ENCODE data around the gene CIDEC.
A peak's percentile ranks its signal among the peaks of the same experiment; 100 is the strongest.
"Not testable (repeated sequence)": the region's sequence is repeated elsewhere in the genome, so short reads cannot be mapped to it uniquely, and the experiment has no call there.

The CIDEC gene

DNA sequence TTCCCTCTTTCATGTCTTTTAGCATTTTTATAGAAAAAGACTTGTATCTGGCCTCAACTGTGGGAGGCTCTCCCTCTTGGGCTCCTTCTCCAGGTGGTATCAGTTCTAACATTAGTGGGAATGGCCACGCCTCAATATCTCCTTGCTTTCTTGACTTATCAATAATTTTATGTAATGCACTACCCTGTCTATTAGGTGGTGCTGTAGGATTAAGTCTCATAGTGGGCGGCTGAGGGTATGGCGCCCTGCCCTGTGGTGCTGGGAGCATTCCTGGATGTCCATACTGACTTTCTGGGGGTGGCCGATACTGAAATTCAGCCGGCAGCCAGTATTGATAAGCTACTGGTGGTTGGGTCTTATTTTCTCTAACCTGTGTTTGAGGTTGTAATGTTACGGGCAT is 27.5 kb downstream of the CIDEC start:
- Histone ChIP-seq H3K9ac (ENCODE audit: low read depth, low read length) (no peak overlapping the region), H3K36me3 (ENCODE audit: insufficient read depth, low read length) (no peaks in the 10 kb centered on the region), H3K4me1 (ENCODE audit: insufficient read depth, low read length) (peaks cover 4% of the 10 kb centered on the region; the same call in 1 of the 2 replicates), H3K9me3 (ENCODE audit: control insufficient read depth, insufficient read depth, low read length) (no peaks in the 10 kb centered on the region)

- not testable (repeated sequence) for H3K9ac ChIP-seq (ENCODE audit: low read depth, low read length); H3K9me3 ChIP-seq (ENCODE audit: control insufficient read depth, insufficient read depth, low read length); H3K4me1 ChIP-seq (ENCODE audit: insufficient read depth, low read length); H3K36me3 ChIP-seq (ENCODE audit: insufficient read depth, low read length)
Observed at GRCh38 chr3:9851926-9852325, 28.1 kb downstream of the CIDEC start.

DNA sequence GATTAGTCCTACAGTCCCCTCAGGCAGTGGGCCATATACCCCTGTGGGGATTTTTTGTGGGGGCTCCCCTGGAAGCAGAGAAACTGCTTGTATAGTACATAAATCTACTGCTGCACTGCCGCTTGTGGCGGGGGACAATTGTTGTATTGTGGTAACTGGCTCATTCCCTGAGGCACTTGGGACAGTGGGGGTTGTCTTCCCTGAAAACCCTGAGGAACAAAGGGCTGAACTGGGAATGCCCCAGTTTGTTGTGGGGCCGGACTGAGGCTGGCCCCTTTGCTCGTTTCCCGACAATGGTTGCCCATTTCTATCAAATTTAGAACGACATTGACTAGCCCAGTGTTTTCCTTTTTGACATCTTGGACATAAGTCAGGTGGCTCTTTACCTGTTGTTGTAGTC is 28.7 kb downstream of the CIDEC start:
- H3K9me3 ChIP-seq (ENCODE audit: control insufficient read depth, insufficient read depth, low read length); H3K36me3 ChIP-seq (ENCODE audit: insufficient read depth, low read length); H3K9ac ChIP-seq (ENCODE audit: low read depth, low read length); H3K4me1 ChIP-seq (ENCODE audit: insufficient read depth, low read length): not testable (repeated sequence)

DNA sequence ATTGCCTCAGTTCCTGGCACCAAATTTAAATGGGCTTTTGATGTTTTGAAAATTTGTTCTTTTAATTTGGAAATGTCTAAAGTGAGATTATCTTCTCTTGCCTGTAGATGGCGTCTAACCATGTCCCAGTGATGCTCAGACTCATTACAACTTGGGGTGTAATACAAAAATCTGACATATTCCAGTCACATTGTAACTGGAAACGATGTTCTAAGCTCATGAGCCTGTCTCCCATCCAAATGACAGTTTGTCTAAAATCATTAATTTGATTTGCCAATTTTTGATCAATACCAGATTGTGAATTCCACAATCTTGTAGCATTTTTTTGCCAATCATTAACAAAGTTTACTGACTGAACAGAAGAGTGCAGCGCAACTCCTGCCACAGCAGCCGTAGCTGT is 31.2 kb downstream of the CIDEC start:
- not testable (repeated sequence) for H3K9me3 ChIP-seq (ENCODE audit: control insufficient read depth, insufficient read depth, low read length); H3K4me1 ChIP-seq (ENCODE audit: insufficient read depth, low read length); H3K36me3 ChIP-seq (ENCODE audit: insufficient read depth, low read length); H3K9ac ChIP-seq (ENCODE audit: low read depth, low read length)

DNA sequence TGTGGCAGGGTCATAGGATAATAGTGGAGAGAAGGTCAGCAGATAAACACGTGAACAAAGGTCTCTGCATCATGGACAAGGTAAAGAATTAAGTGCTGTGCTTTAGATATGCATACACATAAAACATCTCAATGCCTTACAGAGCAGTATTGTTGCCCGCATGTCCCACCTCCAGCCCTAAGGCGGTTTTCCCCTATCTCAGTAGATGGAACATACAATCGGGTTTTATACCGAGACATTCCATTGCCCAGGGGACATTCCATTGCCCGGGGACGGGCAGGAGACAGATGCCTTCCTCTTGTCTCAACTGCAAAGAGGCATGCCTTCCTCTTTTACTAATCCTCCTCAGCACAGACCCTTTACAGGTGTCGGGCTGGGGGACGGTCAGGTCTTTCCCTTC is 32.2 kb downstream of the CIDEC start:
- H3K9me3 ChIP-seq (ENCODE audit: control insufficient read depth, insufficient read depth, low read length); H3K9ac ChIP-seq (ENCODE audit: low read depth, low read length); H3K4me1 ChIP-seq (ENCODE audit: insufficient read depth, low read length); H3K36me3 ChIP-seq (ENCODE audit: insufficient read depth, low read length): not testable (repeated sequence)

GRCh38 chr3:9846931-9847488 is 33.0 kb downstream of the CIDEC start:
- Histone ChIP-seq H3K9ac (ENCODE audit: low read depth, low read length) (no peak overlapping the region), H3K36me3 (ENCODE audit: insufficient read depth, low read length) (no peaks in the 10 kb centered on the region), H3K9me3 (ENCODE audit: control insufficient read depth, insufficient read depth, low read length) (no peaks in the 10 kb centered on the region), H3K4me1 (ENCODE audit: insufficient read depth, low read length) (0 out of 2 replicates have a peak, but pooled peaks cover 4% of the 10 kb centered on the region)

DNA sequence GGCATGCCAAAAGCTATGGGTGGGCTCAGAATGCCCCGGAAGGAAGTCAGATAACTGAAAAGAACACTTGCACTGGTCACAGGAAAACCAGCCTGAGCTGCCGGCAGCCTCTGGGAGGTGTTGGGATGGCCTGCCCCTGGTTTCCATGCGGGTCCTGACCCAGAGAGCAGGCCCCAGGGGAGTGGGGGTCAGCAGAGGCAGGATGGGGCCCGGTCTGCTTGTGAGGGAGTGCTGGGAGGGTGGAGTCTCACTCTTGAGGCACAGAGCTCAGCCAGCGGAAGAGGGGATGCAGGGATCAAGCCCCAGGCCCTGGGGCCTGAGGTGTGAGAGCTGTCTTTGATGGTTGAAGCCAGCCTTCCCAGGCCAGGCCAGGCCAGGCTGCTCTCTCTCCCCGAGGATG is 33.8 kb downstream of the CIDEC start:
- H3K9me3 ChIP-seq (ENCODE audit: control insufficient read depth, insufficient read depth, low read length) = no peaks in the 10 kb centered on the region
- peaks cover 5% of the 10 kb centered on the region; the same call in 1 of the 2 replicates for H3K36me3 ChIP-seq (ENCODE audit: insufficient read depth, low read length)
- H3K9ac ChIP-seq (ENCODE audit: low read depth, low read length) = no peak overlapping the region
- H3K4me1 ChIP-seq (ENCODE audit: insufficient read depth, low read length) = no peaks in the 10 kb centered on the region

DNA sequence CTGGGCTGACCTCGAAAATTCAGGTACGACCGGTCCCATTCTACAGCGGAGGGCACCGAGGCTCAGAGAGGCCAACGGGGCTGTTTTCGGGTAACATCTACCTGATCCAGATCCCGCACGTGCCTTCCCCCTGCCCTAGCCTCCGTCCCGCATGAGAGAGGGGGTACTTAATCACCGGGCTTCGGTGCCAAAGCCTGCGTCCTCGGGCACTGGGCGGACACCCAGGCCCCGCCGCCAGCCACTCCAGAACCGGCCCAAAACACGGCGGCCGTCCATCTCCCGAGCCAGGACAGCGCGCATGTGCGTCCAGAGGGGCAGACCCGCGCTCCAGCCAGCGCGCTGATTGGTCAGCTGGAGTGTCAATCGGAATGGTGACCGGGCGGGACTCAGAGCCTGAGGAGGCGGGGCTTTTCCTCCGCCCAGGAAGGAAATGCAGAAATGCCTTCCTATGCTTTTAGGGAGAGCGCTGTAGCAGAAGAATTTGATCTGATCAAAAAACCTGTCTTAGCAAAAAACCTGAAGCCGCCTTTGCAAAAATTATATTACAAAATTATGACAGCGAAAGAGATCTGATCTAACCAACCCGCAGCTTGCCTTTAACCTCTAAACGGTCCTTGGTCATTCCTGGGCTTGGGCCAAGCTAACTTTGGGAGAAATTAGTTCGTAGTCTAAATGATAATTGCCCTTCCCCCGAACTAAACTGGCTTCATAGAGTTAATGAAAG is 36.2 kb downstream of the CIDEC start, which contains the start of gene RPUSD3:
RPUSD3 (minus strand) TSS at position 294 of the 724 bp plus-strand sequence; CDS start at position 276, 18 bp downstream.
- H3K9ac ChIP-seq (ENCODE audit: low read depth, low read length) = peak within 1 kb of the TSS; percentile 98
- H3K36me3 ChIP-seq (ENCODE audit: insufficient read depth, low read length) = peaks cover 12% of the 10 kb centered on the region
- no peaks in the 10 kb centered on the region for H3K4me1 ChIP-seq (ENCODE audit: insufficient read depth, low read length)
- H3K9me3 ChIP-seq (ENCODE audit: control insufficient read depth, insufficient read depth, low read length) = no peaks in the 10 kb centered on the region

GRCh38 chr3:9841015-9841414 is 39.0 kb downstream of the CIDEC start:
- H3K4me1 ChIP-seq (ENCODE audit: insufficient read depth, low read length) = no peaks in the 10 kb centered on the region

GRCh38 chr3:9838856-9839255 is 41.2 kb downstream of the CIDEC start:
- Histone ChIP-seq H3K9me3 (ENCODE audit: control insufficient read depth, insufficient read depth, low read length) (no peaks in the 10 kb centered on the region), H3K4me1 (ENCODE audit: insufficient read depth, low read length) (no peaks in the 10 kb centered on the region), H3K9ac (ENCODE audit: low read depth, low read length) (no peak overlapping the region), H3K36me3 (ENCODE audit: insufficient read depth, low read length) (peaks cover 20% of the 10 kb centered on the region)

More at GRCh38 chr3:9841015-9841414, 39.0 kb downstream of the CIDEC start:
- Histone ChIP-seq H3K9ac (ENCODE audit: low read depth, low read length) (no peak overlapping the region), H3K9me3 (ENCODE audit: control insufficient read depth, insufficient read depth, low read length) (no peaks in the 10 kb centered on the region), H3K36me3 (ENCODE audit: insufficient read depth, low read length) (peaks cover 20% of the 10 kb centered on the region)

GRCh38 chr3:9837701-9838582 is 42.1 kb downstream of the CIDEC start:
- Histone ChIP-seq H3K9me3 (ENCODE audit: control insufficient read depth, insufficient read depth, low read length) (no peaks in the 10 kb centered on the region), H3K36me3 (ENCODE audit: insufficient read depth, low read length) (peaks cover 20% of the 10 kb centered on the region), H3K9ac (ENCODE audit: low read depth, low read length) (no peak overlapping the region), H3K4me1 (ENCODE audit: insufficient read depth, low read length) (no peaks in the 10 kb centered on the region)

DNA sequence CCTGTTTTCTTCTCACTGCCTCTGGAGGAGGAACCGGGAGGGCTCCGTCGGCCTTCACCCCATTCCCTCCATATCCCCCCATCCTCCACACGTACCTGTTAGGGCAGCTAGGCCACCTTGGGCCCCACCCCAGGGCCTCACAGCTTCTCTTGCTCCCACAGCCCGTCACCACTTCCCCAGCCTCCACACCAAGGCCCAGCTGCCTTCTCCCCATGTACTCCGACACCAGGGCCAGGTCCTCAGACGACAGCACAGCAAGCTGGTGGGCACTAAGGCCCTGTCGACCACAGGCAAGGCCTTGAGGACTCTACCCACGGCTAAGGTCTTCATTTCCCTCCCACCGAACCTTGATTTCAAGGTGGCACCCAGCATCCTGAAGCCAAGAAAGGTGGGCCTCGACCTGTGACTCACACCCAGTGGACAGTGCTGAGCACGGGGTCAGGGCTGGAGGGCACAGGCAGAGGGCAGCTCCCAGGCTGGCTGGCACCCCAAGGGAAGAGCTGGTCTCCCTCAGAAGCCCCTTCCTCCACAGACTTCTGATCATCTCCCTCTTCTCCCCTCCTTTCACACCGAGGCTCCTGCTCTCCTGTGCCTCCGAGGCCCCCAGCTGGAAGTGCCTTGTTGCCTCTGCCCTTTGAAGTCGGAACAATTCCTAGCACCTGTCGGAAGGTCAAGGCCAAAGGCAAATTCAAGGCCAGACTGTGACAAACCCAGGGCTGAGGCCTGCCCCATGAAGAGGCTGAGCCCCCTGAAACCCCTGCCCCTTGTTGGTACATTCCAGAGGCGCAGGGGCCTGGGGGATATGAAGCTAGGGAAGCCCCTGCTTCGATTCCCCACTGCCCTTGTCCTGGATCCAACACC is 45.3 kb downstream of the CIDEC start:
- H3K9me3 ChIP-seq (ENCODE audit: control insufficient read depth, insufficient read depth, low read length) = no peaks in the 10 kb centered on the region
- H3K4me1 ChIP-seq (ENCODE audit: insufficient read depth, low read length) = no peaks in the 10 kb centered on the region
- H3K9ac ChIP-seq (ENCODE audit: low read depth, low read length) = no peak overlapping the region
- H3K36me3 ChIP-seq (ENCODE audit: insufficient read depth, low read length) = peaks cover 8% of the 10 kb centered on the region

- H3K9me3 ChIP-seq (ENCODE audit: control insufficient read depth, insufficient read depth, low read length) = no peaks in the 10 kb centered on the region
- H3K36me3 ChIP-seq (ENCODE audit: insufficient read depth, low read length) = peaks cover 6% of the 10 kb centered on the region
- H3K4me1 ChIP-seq (ENCODE audit: insufficient read depth, low read length) = no peaks in the 10 kb centered on the region
- H3K9ac ChIP-seq (ENCODE audit: low read depth, low read length) = no peak overlapping the region
Observed at GRCh38 chr3:9833078-9833477, 47.0 kb downstream of the CIDEC start.

GRCh38 chr3:9831253-9831652 is 48.8 kb downstream of the CIDEC start:
- Histone ChIP-seq H3K4me1 (ENCODE audit: insufficient read depth, low read length) (no peaks in the 10 kb centered on the region), H3K9ac (ENCODE audit: low read depth, low read length) (no peak overlapping the region), H3K36me3 (ENCODE audit: insufficient read depth, low read length) (no peaks in the 10 kb centered on the region; the same call in 1 of the 2 replicates), H3K9me3 (ENCODE audit: control insufficient read depth, insufficient read depth, low read length) (no peaks in the 10 kb centered on the region)

Data from ES-I3 (cell line).